GM21423 (cell line): ENCODE measurements around the gene DBN1.

ENCODE experiments used
- ATAC-seq: cut with Tn5 transposase; IDR thresholded peaks from one replicate; pipeline ENCODE4 v1.9.1; 2021; ENCODE audit warnings: mild to moderate bottlenecking, moderate library complexity; ENCODE audit not compliant: unreplicated experiment

Gene DBN1

GRCh38 chr5:177475563-177476427, 2.4 kb upstream of the DBN1 start:
- no peak for ATAC-seq

- ATAC-seq = no peak
Observed at GRCh38 chr5:177474846-177475562, 1.6 kb upstream of the DBN1 start.

DNA sequence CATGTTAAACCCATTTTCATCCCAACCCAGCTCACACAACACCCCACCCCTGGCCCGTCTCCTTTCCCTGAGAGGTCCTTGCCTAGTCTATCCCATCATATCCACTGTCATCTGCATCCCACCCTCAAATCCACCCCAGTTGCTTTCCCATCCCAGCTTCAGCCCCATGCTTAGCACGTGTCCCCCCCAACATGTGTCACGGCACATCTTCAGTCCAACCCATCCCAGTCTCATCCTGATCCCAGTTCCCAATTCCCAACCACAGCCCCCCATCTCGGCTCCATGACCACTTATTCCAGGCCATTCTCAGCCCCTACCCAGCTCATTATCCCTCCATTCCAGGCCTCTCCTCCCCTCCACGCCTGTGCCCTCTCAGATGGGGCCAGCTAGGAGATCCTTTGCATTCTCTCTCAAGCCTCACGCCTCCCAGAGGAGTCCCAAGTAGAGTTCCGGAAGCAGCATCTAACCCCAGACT, 605 bp upstream of the DBN1 start:
- no peak for ATAC-seq

DNA sequence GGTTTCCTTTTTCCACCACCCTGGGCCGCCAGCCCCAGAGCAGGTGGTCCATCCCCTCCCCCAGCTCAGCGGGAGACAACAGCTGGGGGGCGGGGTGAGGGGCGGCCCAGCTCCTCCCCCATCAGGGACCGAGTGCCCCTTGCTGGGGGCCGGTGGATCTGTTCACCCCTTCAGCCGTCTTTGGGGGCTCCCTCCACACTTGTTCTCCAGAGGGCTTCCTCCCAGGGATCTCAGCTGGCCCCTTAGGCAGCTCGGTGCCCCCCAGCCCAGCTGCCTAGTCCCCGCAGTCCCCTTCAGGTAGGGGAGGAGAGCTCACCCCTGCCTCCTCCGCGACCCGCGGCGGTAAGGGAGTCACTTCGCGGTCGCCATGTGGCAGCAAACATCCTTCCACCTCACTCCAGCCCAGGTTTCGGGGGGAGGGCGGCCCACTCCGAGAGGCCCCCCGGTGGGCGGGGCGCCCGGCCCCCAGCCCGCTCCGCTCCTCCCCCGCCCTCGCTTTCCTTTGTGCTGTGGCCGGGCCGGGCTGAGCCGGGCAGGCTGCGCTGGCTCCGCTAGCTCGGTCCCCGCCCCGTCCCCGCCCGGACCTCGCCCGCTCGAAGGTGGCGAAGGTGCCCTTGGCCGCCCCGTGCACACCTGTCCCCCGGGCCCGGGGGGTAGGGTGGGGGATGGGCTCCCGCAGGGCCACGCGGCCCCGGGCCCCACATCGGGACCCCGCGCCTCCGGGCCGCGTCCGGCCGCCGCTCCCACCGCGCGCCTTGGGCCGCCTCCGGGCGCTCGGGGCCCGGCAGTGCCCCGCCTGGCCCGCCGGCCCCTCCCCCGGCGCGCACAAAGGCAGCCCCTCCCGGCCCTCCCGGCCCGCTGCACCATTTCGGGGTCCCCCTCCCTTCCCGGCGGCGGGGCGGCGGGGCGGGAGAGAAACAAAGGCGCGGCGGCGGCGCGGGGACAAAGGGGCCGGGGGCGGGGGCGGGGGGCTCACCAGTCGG, 683 bp downstream of the DBN1 start:
- peak; percentile 53 for ATAC-seq

- no peak for ATAC-seq
Observed at GRCh38 chr5:177471610-177472356, 1.7 kb downstream of the DBN1 start.

- no peak for ATAC-seq
Observed at GRCh38 chr5:177470759-177471536, 2.5 kb downstream of the DBN1 start.

DNA sequence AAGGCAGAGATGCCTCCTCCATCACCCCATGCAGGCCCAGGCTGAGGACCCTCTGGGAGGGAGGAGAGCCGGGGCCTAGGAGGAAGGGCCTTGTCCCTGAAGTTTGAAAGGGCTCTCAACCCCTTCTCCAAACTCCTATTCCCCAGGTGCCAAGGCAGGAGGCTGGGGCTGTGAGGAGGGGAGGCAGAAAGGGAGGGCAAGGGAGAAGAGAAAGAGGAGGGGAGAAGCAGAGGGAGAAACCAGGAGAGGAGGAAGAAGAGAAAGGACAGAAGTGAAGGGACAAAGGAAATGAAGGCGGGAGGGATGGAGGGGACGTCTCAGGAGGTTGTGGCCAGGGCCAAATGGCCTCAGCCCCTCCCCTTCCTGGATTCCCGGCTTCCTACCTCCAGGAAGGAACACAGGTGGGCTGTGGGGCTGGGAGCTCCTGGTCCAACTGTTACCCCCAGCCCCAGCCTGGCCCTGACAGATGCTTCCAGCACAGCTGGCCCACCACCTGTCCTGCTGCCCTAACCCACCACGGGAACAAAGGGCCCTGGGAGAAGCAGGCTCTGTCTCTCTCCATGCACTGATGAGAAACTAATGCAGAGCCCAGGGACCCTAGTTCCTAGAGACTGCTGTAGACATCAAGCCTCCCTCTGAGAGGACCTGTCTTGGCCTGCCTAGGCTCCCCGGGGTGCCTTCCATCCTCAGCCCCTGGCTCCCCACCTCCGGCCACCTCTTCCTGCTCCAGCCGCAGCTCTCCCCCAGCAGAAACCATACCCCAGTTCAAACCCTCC, 3.5 kb downstream of the DBN1 start:
- no peak for ATAC-seq

DNA sequence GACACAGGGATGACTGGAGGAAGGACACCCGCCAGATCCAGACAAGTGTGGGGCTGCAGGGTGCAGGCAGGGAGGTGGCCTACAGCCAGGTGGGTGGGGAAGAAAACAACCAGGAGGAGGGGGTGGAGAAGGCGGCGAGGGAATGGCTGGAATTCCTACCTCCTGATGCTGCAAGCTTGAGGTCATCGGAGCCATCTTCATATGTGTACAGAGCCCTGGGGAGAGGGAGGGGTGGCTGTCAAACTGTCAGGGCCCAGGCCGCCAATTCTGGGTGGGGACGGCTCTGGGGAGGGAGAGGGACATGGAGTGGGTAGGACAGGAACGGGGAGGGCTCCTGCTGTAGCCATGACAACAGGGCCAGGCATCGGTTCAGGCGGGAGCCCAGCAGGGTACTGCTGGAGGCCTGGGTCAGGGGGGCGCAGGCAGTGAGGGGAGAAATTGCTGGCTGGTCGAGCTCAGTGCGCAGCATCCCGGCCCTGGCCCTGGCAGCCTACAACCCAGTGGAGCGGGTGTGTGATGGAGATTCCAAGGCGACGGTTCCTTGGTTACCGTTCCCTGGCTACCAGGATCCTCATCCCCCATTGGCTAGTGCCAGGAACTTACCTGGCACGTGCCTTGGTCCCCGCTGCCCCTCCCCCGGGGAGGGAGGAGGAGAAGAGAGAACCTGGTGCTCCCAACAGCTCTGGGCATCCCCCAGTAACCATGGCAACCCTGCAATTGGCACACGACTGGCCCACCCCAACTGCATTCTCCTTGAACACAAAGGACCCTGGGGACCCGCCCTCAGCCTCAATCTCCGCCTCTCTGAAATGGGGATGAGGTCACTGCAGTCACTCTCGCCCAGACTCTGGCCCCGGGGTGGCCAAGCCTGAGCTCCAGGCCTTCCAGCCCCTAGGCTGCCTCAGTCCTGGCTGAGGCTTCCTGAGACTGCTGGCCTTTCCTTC, 4.5 kb downstream of the DBN1 start:
- no peak for ATAC-seq

GRCh38 chr5:177468329-177468684, 5.1 kb downstream of the DBN1 start:
- ATAC-seq = no peak

DNA sequence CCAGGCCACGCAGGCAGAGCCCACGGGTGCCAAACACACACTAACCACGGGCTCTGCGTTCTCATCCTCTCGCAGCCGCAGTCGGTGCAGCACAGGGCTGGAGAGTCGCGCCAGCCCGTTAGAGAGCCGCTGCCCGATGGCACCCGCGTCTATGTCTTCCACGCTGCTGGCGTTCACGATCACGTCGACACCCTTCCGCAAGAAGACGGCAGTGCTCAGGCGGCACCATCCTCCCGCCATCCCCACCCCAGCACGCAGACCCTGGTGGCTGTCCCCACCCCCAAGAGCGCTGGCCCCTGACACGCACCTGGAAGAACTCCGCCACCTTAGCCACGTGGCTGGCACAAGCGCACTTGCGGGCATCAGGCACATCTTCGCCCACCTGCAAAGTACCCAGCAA, 6.0 kb downstream of the DBN1 start:
- no peak for ATAC-seq

DNA sequence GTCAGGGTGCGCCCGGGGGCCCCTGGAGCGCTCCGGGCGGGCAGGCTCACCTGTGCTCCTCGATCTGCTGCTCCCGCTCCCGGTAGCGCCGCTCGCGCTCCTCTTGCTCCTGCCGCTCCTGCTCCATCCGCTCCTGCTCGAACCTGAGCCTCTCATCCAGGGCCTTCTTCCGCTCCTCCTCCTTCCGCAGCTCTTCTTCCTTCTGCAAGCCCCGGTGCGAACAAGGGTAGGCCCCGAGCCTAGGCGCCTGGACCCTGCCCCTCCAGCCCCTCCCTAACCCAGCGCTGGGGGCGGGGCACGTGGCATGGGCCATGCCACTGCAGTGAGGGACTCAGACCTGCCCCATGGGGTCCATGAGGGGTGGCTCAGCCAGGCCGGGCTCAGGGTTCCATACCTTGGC, 6.6 kb downstream of the DBN1 start:
- no peak for ATAC-seq

DNA sequence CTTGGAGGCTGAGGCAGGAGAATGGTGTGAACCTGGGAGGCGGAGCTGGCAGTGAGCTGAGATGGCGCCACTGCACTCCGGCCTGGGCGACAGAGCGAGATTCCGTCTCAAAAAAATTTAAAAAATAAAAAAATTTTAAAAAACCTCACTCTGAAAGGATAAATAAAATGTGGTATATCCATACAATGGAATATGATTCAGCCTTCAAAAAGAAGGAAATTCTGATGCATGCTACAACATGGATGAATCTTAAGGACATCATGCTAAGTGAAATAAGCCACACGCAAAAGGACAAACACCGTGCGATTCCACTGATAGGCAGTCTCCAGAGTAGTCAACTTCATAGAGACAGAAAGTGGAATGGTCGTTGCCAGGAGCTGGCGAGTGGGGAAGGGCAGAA, 8.4 kb downstream of the DBN1 start:
- ATAC-seq = no peak

DNA sequence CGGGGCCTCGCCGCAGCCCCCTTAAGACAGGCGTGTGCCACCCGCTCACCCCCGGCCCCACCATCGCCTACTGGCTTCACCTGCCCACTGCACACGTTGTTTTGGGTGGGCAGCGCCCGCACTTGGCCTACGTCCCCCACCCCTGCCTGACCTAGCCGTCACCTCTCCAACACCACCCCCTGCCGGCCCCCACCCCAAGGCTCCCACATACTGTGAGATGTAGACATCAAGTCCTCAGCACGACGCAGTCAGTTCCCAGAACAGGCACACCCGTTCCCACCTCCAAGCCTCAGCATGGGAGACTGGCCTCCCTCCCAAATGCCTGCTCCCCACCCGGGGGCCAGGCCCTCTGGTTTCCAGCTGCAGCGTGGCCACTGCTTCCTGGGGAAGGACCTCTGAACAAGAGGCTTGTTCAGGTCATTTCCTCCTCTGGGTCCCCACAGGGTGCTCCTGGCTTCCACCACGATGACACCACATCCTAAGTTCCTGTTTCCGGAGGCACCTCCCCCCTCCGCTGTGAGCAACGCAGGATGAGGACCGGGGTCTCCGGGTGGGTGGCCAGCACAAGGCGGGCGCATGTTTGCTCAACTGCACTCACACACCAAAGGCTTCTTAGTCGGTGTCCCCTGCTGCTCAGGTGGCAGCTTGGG, 11.3 kb downstream of the DBN1 start:
- ATAC-seq = no peak

DNA sequence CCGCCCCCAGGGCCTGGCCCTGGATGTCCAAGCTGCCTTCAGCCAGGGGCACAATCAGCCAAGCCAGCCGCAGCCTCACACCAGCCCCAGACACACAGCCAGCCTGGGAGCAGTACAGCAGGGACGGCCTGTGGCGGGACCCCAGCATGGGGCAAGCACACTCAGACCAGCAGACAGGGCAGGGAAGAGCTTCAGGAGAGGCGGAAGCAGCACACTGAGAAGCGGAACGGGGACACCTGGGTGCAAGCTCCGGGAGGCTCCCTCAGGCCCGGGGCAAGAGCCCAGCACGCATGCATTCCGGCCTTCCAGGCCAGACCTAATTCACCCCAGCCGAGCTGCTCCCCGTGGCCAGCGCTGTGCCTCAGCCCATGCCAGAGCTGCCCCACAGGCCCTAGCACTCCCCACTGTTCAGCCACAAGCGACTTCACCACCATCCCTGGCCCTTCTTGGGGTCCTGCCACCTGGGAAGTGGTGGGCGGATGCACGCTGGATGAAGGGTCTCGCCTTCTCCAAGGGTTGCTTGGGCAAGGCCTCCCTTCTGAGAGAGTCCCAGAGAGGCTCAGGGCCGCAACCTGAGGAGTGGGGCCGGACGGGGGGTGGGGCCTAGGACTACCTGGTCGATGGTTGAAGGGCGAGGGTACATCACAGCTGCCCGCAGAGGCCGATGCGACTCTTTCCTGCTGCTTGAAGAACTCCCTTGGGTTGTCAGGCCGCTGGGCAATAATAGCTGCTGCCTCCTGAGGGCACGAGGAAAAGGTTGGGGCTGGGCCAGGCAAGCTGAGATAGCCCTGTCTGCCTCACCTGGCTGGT, 13.4 kb downstream of the DBN1 start:
- no peak for ATAC-seq

GRCh38 chr5:177459357-177459756, 14.1 kb downstream of the DBN1 start:
- ATAC-seq = no peak

- ATAC-seq = no peak
Observed at GRCh38 chr5:177458912-177459350, 14.5 kb downstream of the DBN1 start.
